GM18867 (cell line): ENCODE data around the gene PLOD2.

Experiments
- ATAC-seq: cut with Tn5 transposase; IDR thresholded peaks from one replicate; pipeline ENCODE4 v1.9.1; 2021; ENCODE audit warnings: mild to moderate bottlenecking, moderate library complexity; ENCODE audit not compliant: unreplicated experiment

PLOD2 gene

DNA sequence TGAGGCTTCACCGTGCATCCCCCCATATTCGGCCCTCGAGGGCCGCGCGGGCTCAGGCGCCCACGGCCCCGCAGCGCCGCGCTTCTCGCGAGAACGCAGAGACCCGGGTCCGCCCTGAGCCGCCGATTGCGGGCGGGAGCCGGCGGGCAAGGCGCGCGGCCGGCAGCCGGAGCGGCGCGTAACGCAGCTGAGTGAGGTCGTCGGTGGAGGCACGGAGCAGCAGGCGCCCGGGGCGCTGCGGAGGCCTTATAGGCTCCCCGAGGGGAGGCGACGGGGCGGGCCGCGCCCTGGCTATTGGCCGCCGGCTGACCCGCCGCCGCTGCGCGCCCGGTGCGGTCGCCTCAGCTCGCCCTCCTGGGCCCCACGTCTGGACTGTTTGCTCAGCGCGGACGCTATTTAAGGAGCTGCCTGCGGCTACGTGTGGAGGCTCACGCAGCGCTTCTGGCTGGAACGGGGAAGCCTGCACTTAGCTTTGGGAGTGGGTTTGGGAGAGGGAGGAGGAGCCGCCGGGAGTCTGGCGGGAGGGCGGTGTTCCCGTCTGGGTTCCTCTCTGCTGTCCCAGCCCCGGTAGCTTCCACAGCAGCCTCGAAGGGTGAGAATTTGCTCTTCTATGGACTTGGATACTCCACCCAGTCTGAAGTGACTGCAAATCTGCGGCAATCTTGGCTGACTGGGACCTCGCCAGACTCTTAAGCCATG, at the start of gene PLOD2:
PLOD2 (minus strand) TSS at position 221 of the 699 bp plus-strand sequence; CDS start at position 26, 195 bp downstream.
- peak; percentile 39 for ATAC-seq

DNA sequence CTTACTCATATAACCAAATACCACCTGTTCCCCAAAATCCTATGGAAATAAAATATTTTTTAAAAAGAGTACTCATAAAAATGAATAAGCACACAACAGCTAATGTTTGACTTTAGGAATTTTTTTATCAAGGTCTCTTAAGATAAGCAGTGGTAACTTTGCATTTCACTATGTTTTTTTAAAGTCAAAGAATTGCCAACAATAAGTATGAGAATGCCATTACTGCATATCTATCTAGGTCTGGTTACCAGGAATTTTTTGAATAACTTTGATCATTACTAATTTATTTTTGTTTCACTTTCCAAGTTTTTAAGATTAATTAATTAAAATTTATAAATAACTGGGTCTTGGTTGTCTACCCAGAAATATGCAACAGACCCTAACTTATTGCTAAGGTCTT, 48.4 kb upstream of the PLOD2 start:
- ATAC-seq = no peak

DNA sequence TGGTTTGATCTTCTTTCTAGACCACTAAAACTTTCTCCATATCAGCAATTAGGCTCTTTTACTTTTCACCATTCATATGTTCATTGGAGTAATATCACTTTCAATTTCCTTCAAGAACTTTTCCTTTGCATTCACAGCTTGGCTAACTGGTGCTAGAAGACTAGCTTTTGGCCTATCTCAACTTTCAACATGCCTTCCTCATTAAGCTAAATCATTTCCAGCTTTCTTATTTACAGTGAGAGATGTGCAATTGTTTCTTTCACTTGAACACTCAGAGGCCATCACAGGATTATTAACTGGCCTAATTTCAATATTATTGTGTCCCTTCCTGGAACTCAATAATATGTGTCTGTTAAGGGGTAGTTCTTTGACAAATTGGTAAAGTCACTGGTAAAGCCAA, 42.8 kb upstream of the PLOD2 start:
- ATAC-seq = no peak

DNA sequence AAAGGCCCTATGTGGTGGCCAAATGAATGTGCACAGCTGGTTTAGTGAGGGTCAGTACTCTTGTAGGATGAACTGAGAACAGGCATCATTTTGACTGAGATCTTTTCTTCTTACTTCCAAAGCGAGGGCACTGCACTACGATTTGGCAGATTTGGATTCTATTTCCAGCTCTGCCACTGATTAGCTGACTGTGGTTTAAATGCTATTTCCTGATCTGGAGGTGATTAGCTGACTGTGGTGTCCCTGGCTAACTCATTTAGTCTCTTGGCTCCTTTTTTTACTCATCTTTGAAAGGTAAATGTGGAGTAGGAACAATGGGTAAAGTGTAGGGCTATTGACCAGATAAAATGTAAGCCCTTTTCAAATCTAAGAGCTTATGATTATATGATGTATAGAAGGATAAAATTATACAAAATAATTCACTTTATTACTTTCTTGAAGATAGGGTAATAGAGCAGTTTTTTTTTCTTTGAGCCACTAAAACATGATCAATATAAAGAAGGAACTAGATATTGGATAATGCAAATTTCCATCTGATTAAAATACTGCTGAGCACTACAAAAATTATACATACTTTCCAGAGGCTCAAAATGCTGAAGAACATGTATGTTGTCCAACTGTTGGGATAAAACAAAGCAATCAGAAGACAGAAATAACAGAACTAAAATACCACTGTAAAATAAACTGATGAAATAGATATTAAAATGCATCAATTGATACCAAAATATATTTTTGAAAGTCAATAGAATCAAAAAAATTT, 39.7 kb upstream of the PLOD2 start:
- ATAC-seq = no peak

DNA sequence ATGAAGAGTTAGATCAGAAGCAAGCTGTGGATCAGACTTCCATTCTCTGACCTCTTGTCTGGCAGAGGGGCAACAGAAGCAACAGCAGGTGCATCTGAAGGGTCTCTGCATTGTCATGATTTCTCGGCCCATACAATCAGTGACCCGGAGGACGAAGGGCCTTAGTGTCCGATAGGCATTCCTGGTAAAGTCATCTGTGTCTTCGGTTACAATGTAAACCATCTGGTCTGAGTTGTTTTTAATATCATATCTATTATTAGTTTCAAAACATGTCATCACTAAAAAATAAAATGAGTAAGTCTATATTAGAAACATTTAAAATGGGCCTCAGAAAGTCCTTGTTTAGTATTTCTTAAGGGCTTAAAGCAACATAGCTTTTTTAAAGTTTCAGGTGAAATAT, 38.8 kb upstream of the PLOD2 start:
- no peak for ATAC-seq

DNA sequence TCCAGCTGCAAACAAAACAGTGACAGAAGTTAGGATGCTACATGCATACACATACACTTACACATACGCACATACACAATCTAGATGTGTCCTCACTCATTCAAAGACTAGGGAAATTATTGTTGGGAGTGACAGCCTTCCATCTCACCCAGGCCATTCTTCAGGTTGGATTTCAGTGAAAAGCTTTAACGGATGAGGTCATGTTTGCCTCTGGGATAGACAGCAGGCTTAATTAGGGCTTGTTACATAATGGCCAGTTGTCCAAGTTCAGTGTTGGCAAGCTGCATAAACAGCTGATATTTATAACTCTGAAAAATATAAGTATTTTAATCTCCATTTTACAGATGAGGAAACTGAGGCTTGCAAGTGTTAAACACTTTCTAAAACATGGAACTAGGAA, 35.8 kb upstream of the PLOD2 start:
- ATAC-seq = no peak

DNA sequence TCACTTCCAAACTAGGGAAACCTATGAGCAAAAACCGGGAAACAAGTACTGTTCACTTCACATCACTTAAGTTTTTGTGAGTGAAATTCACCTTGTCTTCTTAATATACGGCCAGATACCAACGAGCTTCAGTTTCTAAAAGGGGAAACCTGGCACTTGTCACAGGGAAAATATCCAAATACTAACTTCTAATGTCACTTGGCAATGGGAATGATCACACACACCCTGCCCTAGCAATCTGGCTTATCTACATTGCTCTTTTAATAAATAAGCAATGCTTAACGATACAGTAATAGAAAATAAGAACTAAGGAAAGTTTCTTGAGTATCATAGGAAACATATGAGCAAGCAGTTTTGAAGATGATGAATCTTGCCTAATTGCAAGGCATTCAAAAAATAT, 34.6 kb upstream of the PLOD2 start:
- no peak for ATAC-seq

DNA sequence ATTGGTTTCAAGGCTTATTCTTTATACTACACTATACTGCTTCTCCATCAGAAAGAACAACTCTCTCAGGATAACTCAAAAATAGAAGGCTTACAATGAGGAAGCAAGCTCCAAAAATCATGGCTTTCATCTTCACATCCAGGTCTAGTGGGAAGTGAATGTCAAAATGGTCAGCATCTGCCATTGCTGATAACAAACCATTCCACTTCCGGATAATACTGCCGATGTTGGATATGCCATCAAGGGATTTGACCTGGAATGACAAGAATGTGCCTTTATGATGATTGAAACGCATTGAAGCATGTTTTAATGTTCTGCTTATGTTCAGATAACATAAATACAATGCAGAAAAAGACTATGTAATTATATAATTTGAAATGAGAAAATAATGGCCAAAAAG, 34.0 kb upstream of the PLOD2 start:
- ATAC-seq = no peak

DNA sequence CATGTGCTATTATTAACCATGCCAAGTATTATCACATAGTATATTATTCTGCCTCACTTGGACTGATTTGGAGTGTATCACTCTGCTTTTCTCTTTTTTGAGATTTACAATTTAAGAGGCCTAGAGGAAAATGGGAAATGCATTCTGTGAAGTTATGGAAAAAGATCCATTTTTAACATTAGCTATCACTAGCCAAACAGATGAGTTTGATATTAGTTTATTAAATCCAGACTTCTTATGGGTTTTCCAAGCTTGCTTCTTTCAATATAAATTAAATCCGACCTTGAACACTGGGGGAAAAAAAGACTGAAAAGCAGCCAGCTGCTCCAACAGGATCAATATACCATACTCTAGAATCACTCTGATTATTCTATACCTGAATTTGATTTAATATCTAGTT, 30.1 kb upstream of the PLOD2 start:
- no peak for ATAC-seq

DNA sequence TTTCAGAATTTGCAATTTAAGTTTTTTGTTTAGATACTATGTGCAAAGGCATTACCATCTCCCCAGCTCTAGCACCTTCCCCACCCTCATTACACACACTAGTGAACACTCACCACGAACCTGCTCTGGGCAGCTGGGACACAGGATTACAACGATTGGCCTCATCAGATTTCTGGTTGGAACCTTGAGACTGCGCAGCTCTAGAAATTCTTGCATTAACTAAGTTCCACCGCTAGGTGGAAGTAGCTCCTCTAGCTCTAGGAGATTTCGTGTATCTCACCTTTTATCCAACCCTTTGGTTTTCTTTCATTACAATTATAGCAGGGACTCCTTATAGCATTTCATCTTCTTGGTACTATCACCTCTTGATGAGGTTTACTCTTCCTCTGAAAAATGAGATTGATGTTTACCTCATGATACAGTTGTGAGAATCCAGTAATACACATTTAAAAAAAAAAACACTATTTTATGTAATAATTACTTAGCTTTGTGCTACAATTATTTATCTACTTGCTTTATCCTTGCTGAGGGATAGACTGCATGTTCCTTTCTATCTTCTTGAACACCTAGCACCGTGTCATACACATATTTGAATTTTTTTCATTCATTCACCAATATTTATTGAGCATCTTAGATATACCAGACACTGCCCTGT, 28.7 kb upstream of the PLOD2 start:
- ATAC-seq = peak; percentile 97

DNA sequence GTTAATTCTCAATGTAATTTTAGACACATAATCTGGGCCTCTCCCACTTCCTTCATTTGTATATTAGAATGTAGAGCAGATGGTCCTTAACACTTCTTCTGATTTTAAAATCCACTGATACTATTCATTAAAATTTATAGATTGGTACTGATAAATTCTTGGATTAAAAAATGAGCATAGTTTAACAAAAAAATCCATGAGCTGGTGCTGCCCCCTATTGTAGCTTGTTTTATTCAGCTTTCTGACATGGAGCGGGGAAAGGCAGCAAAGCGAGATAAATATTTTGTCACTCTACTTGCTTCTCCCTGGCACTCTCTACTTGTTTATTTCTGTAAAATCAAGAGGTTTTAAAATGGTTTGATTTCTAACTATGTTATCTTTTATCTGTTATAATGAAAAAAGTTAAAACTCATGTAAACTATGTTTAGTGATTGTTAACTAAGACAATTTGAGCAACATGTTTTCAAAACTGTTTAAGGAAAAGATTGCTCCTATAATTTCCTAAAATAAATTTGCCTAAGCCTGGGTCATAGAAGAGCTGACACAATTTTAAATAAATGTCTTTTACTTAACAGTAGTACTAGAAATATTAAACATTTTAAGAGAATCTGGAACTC, 26.5 kb upstream of the PLOD2 start:
- no peak for ATAC-seq

DNA sequence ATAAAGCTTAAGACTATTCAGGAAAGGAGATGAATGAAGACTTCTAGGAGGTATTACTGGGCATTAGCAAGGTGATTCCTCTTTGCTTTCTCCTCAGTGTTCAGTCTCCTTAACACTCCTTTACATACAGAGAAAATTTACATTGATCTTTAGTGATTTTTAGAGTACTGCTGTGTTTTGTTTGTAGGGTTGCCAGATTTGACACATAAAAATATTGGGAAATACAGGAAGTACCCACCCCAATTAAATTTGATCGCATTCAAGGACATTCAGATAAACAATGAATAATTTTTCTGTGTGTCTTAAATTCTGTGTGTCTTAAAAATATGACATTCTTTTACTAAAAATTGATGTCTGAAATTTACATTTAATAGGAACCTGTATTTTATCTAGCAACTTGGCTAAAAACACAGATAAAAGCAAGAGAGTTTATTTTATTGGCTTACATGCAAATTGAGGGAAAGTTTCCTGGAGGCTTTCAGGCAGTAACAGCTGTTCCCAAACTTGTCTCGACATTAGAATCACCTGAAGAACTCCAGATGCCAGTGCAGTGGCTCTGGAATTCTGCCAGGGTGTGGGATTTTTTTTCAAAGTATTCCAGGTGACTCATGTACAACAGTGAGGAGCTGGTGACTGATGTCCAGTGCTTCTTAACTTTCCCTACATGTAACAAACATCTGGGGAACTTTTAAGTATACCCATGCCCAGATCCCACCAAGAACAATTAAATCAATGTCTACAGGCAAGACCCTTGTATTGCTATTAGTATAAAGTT, 23.4 kb upstream of the PLOD2 start:
- no peak for ATAC-seq

DNA sequence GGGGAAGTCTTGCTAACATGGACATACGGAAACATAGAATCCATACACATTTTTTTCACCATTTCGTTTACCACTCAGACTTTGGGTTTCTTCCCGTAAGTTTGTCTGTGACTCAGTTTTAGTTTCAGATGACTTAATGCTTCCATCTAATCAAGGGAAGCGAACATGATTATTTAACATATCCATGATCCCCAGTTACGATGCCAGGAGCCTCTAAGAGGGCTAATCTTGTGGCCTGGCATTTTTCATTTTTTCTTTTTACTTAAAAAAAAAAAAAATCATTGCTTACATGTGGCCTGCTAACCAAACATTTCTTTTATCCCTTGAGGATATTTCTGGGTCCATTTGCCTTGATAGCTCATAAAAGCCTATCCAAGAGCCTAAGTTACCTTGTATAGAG, 20.2 kb upstream of the PLOD2 start:
- ATAC-seq = no peak

DNA sequence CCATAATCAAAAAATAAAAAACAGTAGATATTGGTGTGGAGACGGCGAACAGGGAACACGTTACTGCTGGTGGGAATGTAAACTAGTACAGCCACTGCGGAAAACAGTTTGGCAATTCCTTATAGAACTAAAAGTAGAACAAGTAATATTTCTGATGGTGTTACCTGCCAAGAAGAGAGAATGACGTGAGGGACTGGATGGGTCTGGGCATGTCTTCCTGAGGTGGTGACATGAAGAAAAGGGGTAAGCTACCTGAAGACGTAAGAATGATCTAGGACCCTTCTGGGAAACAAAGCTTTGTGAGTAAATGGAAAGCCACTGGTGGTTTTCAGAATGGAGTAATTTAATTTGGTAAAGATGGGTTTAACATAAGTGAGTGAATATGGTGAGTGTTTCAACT, 19.4 kb upstream of the PLOD2 start:
- ATAC-seq = no peak

DNA sequence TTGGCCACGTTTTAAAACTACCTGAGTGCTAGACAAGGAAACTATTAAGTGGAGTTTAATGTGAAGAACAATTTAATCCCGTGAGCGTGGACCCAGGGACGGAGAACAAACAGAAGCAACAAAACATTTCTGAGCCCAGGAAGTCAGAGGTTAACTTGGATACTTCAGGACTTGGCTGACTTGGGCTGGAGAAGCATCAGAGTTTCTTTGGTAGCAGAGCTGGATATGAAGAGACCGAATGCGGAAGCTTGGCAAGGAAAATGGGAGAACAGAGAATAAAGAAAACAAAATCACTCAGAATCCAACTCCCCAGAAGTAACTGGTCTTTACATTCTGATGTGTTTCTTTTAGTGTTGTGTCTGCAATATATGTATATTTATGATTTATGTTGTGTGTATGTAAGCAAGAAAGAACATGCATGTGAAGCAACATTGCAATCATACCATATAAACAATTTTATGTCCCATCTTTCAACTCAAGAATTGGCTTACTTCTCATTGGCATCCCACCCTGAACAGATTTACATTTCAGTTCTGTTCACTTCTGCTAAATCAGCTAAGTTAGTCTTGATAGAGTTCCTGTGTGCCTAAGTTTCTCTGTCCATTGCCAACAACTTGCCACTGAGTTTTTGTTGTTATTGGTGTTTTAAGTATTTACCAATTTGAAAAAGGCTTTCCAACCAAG, 17.2 kb upstream of the PLOD2 start:
- no peak for ATAC-seq

DNA sequence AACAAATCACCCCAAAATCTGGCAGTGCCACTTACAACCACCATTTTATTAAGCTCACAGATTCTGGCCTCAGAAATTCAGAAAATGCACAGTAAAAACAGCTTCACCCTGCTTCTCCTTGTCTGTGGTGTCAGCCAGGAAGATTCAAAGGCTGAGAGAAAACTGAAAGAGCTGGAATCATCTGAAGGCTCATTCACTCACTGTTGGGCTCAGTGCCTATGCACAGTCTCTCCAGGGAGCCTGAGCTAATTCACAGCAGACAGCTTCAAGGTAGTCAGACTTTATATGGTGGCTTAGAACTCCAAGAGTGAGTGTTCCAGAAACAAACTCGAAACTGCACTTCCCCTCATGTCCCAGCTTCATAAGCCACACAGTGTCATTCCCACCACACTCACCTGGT, 16.5 kb upstream of the PLOD2 start:
- ATAC-seq = no peak

DNA sequence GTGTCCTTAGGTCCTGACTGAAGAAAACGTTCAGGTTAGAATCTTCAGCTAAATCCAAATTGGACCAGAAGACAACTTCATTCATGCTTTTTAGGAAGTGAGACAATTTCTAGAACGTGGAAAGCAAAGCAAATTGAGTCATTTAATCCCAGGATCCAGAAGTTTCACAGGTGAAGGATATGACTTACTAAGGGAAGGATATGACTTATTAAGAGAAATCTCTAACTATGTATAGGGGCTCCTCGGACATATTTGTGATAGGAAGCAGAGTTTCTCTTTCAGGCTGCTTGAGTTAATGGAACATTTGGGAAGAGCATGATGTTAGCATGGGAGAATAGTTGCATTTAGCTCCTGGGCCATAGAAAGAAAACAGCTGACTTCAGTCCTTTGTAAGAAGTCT, 16.1 kb upstream of the PLOD2 start:
- no peak for ATAC-seq

DNA sequence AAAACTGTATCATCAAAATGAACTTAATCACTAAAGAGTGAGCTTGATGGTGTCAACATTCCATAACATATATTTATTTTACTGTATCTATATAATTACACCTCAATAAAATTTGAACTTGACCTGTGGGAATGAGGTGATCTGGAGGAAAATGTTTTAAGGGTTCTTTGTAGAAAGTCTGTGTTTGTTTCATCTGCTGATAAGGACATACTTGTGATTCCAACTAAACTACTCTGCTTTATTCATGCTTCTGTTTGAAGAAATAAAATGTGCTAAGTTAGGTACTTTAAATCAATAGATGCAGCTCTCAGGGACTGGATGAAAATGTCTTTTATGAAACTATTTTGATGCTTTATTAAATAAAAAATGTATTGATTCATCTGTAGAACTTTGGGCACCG, 11.6 kb upstream of the PLOD2 start:
- ATAC-seq = no peak

DNA sequence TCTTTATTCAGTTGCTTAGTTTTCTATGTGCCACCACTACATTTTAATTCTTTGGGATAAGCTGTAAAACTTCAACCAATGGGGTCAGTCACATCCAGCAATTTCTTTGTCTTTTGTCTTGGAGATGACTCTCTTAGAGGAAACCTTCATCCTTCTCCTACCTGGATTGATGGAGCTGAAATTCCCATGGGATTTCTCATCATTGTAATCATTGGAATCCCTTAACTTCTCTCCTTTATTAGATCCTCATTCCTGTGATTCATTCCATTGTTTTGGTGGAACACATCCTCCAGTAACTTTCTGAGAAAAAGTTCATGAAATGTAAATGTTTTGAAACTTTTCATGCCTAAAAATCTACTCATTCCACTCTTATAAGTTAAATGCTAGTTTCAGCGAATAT, 9.6 kb upstream of the PLOD2 start:
- ATAC-seq = no peak

DNA sequence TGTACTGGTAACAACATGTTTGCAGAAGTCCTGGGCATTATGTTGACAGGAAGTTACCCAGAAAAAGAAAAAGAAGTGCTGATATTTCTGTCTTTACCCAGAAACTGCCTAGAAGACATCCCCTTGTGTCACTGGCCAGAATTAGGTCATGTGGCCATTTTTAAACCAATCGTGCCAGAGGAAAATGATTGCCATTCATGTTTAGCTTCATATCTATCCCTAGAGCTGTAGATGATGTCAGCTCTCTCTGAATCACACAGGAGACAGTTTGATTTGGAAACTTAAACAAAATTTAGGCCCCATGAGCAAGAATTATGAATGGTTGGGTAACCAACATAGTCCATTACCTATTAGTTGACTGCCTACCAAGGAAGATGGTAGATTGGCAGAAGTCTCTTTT, 8.9 kb upstream of the PLOD2 start:
- no peak for ATAC-seq
